GM21723 (cell line): Measurements from ENCODE around the gene OR6M1.
A peak's percentile ranks its signal among the peaks of the same experiment; 100 is the strongest.

Experiments used
- ATAC-seq: cut with Tn5 transposase; IDR thresholded peaks from one replicate; pipeline ENCODE4 v1.9.1; 2021; ENCODE audit warnings: mild to moderate bottlenecking, moderate library complexity; ENCODE audit not compliant: unreplicated experiment

The OR6M1 gene

GRCh38 chr11:123775715-123776549 lies 30.2 kb downstream of the OR6M1 start:
- no peak for ATAC-seq

GRCh38 chr11:123775289-123775688 lies 30.9 kb downstream of the OR6M1 start:
- ATAC-seq = no peak

GRCh38 chr11:123773959-123774358 lies 32.2 kb downstream of the OR6M1 start:
- no peak for ATAC-seq

- ATAC-seq = no peak
Observed at GRCh38 chr11:123773026-123773425, 33.1 kb downstream of the OR6M1 start.

GRCh38 chr11:123771664-123772063 lies 34.5 kb downstream of the OR6M1 start:
- no peak for ATAC-seq

GRCh38 chr11:123770712-123771111 lies 35.4 kb downstream of the OR6M1 start:
- ATAC-seq = no peak

- no peak for ATAC-seq
Observed at GRCh38 chr11:123765601-123766000, 40.5 kb downstream of the OR6M1 start.

GRCh38 chr11:123762422-123762821 lies 43.7 kb downstream of the OR6M1 start:
- ATAC-seq = no peak

- peak; percentile 85 for ATAC-seq
Observed at GRCh38 chr11:123760894-123761293, 45.3 kb downstream of the OR6M1 start.

- no peak for ATAC-seq
Observed at GRCh38 chr11:123757976-123758375, 48.2 kb downstream of the OR6M1 start.

GRCh38 chr11:123755813-123756212 lies 50.3 kb downstream of the OR6M1 start:
- no peak for ATAC-seq
